ENCODE measurements around the gene CPLANE1. TPM values are rescaled to one million over a fixed set of nuclear protein-coding genes. Genes with fewer than 3 reads are reported as not detected.

The CPLANE1 gene
- total RNA-seq, 1 experiment from 2014 or later: 3.5 TPM

DNA sequence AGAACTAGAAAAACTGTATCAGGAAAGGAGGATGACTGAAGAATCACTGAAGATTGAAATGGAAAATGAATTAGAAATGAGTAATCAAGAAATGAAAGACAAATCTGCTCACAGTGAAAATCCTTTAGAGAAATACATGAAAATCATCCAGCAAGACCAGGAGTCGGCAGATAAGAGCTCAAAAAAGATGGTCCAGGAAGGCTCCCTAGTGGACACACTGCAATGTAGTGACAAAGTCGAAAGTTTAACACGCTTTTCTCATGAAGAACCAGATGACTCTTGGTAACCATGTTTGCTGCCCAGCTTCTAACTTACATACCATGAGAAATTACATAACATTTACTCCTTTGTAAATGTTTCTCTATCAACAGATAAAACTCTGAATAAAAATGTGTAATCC is 37.1 kb downstream of the CPLANE1 start:
- Histone ChIP-seq H3K79me2 (ENCODE audit: insufficient read depth, low read length) (no peaks in the 10 kb centered on the region), H3K9me3 (ENCODE audit: control insufficient read depth in 1 of 2, insufficient read depth in 1 of 2, low read depth in 1 of 2, low read length in 2 of 2) (no peaks in the 10 kb centered on the region), H3K4me2 (ENCODE audit: low read length) (no peak overlapping the region), H3K9ac (ENCODE audit: low read length) (no peak overlapping the region), H3K36me3 (ENCODE audit: control insufficient read depth in 1 of 2, insufficient read depth in 2 of 2, low read length in 2 of 2) (no peaks in the 10 kb centered on the region; a peak in 1 of 4 replicates), H3K4me1 (ENCODE audit: control insufficient read depth in 1 of 2, insufficient read depth in 2 of 2, low read length in 2 of 2) (no peaks in the 10 kb centered on the region), H3K9me2 (ENCODE audit: insufficient read depth) (no peaks in the 10 kb centered on the region), H3K27me3 (ENCODE audit: insufficient read depth, low read length) (no peaks in the 10 kb centered on the region), H4K20me1 (ENCODE audit: insufficient read depth) (no peaks in the 10 kb centered on the region), H3K4me3 (replicated peaks in 1 of 2; ENCODE audit: low read depth in 1 of 2, low read length in 2 of 2) (no peak overlapping the region), H2AFZ (ENCODE audit: low read depth, low read length, poor library complexity, severe bottlenecking) (no peak overlapping the region), H3K27ac (ENCODE audit: low read depth, low read length) (no peak overlapping the region)
- ChIA-PET POLR2A (no interaction called here), CTCF (no interaction called here), RAD21 (ENCODE audit: low non-redundant PET in 1 of 2, low total read pairs in 2 of 2, uncharacterized antibody in 2 of 2, unreplicated experiment in 2 of 2) (no interaction called here)
- DNase-seq (ENCODE audit: low read depth, low spot score) (no peak), ATAC-seq (no peak)
- TF ChIP-seq POLR2A (IDR thresholded peaks at IDR 0.05; ENCODE audit: borderline replicate concordance, extremely low read depth, insufficient read depth, insufficient read length) (no peak), ZNF274 (IDR thresholded peaks at IDR 0.05; ENCODE audit: low read depth, low read length) (no peak), EGR1 (IDR thresholded peaks at IDR 0.05; ENCODE audit: low read depth) (no peak), SP1 (IDR thresholded peaks at IDR 0.05; ENCODE audit: low read depth) (no peak), POLR2AphosphoS5 (IDR thresholded peaks at IDR 0.05; ENCODE audit: low read depth, low read length) (no peak), SRF (IDR thresholded peaks at IDR 0.05; ENCODE audit: low read depth) (no peak)
- TF ChIP-seq, protein P1, sequence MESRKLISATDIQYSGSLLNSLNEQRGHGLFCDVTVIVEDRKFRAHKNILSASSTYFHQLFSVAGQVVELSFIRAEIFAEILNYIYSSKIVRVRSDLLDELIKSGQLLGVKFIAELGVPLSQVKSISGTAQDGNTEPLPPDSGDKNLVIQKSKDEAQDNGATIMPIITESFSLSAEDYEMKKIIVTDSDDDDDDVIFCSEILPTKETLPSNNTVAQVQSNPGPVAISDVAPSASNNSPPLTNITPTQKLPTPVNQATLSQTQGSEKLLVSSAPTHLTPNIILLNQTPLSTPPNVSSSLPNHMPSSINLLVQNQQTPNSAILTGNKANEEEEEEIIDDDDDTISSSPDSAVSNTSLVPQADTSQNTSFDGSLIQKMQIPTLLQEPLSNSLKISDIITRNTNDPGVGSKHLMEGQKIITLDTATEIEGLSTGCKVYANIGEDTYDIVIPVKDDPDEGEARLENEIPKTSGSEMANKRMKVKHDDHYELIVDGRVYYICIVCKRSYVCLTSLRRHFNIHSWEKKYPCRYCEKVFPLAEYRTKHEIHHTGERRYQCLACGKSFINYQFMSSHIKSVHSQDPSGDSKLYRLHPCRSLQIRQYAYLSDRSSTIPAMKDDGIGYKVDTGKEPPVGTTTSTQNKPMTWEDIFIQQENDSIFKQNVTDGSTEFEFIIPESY (IDR thresholded peaks at IDR 0.05; ENCODE audit: extremely low read depth, insufficient replicate concordance, low read length): no peak
- TF ChIP-seq, protein P2, sequence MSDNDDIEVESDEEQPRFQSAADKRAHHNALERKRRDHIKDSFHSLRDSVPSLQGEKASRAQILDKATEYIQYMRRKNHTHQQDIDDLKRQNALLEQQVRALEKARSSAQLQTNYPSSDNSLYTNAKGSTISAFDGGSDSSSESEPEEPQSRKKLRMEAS (IDR thresholded peaks at IDR 0.05): no peak
- TF ChIP-seq, protein P3, sequence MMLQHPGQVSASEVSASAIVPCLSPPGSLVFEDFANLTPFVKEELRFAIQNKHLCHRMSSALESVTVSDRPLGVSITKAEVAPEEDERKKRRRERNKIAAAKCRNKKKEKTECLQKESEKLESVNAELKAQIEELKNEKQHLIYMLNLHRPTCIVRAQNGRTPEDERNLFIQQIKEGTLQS (IDR thresholded peaks at IDR 0.05): no peak
- intact Hi-C loops (cut with micrococcal nuclease): no loop called here
- no TSS peak for BruUV-seq (replicated peaks)

Measured in HCT116 (cell line).